Measurements from ENCODE around the gene C2CD4C.

DNA sequence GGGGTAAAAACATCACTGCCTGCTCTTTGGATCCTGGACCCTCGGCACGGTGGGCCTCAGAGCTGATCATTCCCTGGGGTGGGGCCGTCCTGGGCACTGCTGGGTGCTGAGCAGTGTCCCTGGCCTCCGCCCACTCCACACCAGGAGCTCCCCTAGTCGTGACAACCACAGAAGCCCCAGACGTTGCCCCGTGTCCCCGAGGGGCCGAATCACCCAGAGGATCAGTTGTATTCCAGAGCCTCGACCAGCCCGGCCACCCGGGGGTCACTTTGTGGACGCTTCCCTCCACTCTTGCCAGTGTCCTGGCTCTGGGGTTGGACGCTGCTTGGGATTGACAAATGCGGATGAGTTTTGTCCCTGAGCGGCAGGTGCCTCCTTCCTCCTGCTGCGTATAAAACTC is 10.2 kb downstream of the C2CD4C start:
- TF ChIP-seq, protein P1, sequence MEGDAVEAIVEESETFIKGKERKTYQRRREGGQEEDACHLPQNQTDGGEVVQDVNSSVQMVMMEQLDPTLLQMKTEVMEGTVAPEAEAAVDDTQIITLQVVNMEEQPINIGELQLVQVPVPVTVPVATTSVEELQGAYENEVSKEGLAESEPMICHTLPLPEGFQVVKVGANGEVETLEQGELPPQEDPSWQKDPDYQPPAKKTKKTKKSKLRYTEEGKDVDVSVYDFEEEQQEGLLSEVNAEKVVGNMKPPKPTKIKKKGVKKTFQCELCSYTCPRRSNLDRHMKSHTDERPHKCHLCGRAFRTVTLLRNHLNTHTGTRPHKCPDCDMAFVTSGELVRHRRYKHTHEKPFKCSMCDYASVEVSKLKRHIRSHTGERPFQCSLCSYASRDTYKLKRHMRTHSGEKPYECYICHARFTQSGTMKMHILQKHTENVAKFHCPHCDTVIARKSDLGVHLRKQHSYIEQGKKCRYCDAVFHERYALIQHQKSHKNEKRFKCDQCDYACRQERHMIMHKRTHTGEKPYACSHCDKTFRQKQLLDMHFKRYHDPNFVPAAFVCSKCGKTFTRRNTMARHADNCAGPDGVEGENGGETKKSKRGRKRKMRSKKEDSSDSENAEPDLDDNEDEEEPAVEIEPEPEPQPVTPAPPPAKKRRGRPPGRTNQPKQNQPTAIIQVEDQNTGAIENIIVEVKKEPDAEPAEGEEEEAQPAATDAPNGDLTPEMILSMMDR (IDR thresholded peaks at IDR 0.05; ENCODE audit: poor library complexity, severe bottlenecking) = no peak
- TF ChIP-seq POLR2AphosphoS5 (IDR thresholded peaks at IDR 0.05) (no peak), EZH2 (IDR thresholded peaks at IDR 0.05; ENCODE audit: borderline replicate concordance, insufficient read depth, low read length, poor library complexity, severe bottlenecking) (no peak), EP300 (conservative IDR thresholded peaks at IDR 0.05; ENCODE audit: poor library complexity, severe bottlenecking) (no peak), TAF1 (IDR thresholded peaks at IDR 0.05; ENCODE audit: low read depth) (no peak), MXI1 (conservative IDR thresholded peaks at IDR 0.05; ENCODE audit: poor library complexity, severe bottlenecking) (no peak), RAD21 (conservative IDR thresholded peaks at IDR 0.05) (no peak), SMC3 (conservative IDR thresholded peaks at IDR 0.05; ENCODE audit: poor library complexity) (no peak)
- TF ChIP-seq, protein P2, sequence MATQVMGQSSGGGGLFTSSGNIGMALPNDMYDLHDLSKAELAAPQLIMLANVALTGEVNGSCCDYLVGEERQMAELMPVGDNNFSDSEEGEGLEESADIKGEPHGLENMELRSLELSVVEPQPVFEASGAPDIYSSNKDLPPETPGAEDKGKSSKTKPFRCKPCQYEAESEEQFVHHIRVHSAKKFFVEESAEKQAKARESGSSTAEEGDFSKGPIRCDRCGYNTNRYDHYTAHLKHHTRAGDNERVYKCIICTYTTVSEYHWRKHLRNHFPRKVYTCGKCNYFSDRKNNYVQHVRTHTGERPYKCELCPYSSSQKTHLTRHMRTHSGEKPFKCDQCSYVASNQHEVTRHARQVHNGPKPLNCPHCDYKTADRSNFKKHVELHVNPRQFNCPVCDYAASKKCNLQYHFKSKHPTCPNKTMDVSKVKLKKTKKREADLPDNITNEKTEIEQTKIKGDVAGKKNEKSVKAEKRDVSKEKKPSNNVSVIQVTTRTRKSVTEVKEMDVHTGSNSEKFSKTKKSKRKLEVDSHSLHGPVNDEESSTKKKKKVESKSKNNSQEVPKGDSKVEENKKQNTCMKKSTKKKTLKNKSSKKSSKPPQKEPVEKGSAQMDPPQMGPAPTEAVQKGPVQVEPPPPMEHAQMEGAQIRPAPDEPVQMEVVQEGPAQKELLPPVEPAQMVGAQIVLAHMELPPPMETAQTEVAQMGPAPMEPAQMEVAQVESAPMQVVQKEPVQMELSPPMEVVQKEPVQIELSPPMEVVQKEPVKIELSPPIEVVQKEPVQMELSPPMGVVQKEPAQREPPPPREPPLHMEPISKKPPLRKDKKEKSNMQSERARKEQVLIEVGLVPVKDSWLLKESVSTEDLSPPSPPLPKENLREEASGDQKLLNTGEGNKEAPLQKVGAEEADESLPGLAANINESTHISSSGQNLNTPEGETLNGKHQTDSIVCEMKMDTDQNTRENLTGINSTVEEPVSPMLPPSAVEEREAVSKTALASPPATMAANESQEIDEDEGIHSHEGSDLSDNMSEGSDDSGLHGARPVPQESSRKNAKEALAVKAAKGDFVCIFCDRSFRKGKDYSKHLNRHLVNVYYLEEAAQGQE (IDR thresholded peaks at IDR 0.05; ENCODE audit: borderline replicate concordance) = no peak

Data from neural cell (in vitro differentiated cells).